ENCODE measurements around the gene GDF15. TPM values are rescaled to one million over a fixed set of nuclear protein-coding genes. Genes with fewer than 3 reads are reported as not detected.
"Not testable (repeated sequence)": the region's sequence is repeated elsewhere in the genome, so short reads cannot be mapped to it uniquely, and the experiment has no call there.

The GDF15 gene
- total RNA-seq, 1 donor from 2014 or later, result 0.51 TPM

DNA sequence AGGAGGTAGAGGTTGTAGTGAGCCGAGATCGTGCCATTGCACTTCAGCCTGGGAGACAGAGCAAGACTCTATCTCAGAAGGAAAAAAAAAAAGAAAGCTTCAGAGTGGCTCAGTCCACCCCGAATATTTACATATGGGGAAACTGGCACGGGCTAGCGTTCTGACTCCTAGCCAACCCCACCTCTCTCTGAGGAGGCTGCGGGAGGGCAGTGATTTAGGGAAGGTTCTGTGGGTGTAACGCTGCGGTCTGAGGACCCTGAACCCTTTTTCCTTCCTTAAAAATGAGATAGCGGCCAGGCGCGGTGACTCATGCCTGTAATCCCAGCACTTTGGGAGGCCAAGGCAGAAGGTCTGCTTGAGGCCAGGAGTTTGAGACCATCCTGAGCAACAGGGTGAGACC, 6.5 kb downstream of the GDF15 start:
- DNase-seq, result no peak

GRCh38 chr19:18392926-18393325, 7.0 kb downstream of the GDF15 start:
- DNase-seq, result no peak

GRCh38 chr19:18393836-18394235, 7.9 kb downstream of the GDF15 start:
- no peak for DNase-seq

DNA sequence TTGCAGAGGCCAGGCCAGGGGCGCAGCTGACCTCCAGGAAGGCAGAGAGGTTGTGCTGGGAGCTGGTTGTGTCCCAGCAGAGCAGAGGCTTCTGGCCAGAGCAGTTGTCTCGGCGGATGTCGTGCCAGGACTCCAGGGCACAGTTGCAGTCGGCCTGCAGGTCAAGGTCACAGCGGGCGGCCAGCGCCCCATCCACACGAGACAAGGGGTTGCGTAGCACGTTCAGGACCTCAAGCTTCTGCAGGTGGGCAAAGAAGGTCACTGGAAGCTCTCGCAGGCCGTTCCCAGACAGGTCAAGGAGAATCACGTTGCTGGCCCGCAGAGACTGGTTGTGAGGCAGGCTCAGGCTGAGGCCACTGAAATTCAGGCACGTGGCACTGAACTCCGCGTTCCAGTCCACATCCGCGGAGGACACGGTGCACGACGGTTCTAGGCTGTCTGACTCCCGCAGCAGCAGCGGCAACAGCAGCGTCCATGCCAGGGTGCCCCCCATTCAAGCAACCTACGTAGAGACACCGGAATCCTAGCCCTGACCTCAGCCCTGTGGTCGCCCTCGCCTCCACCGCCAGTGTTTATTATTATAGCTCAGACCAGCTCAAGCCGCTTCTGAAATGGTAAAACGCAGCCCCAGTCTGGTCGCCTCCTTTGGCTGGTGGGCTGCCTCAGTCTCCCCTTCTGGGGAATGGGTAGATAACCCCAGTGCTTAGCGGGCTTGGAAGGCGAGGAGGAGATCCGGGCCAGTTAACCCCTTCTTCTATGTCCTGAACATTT, 10.7 kb downstream of the GDF15 start:
- DNase-seq, result no peak

- DNase-seq, result no peak
Observed at GRCh38 chr19:18397242-18398202, 11.6 kb downstream of the GDF15 start, which contains the start of gene LRRC25. TSS of gene LRRC25 (minus strand) at chr19:18397622. CDS start at chr19:18396963, 659 bp downstream.

GRCh38 chr19:18399008-18399407, 13.1 kb downstream of the GDF15 start:
- no peak for DNase-seq

GRCh38 chr19:18401580-18402112, 15.7 kb downstream of the GDF15 start:
- DNase-seq, result peak; percentile 90

- not testable (repeated sequence) for DNase-seq
Observed at GRCh38 chr19:18402455-18403248, 16.7 kb downstream of the GDF15 start.

DNA sequence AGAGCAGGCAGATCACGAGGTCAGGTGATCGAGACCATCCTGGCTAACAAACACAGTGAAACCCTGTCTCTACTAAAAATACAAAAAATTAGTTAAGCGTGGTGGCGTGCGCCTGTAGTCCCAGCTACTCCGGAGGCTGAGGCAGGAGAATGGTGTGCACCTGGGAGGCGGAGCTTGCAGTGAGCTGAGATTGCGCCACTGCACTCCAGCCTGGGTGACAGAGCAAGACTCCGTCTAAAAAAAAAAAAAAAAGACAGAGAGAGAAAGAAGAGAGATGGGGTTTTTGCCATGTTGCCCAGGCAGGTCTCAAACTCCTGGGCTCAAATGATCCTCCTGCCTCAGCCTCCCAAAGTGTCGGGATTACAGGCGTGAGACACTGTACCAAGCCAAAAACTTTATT, 19.8 kb downstream of the GDF15 start:
- not testable (repeated sequence) for DNase-seq

- no peak for DNase-seq
Observed at GRCh38 chr19:18406749-18407148, 20.8 kb downstream of the GDF15 start.

- no peak for DNase-seq
Observed at GRCh38 chr19:18408053-18408476, 22.1 kb downstream of the GDF15 start.

DNA sequence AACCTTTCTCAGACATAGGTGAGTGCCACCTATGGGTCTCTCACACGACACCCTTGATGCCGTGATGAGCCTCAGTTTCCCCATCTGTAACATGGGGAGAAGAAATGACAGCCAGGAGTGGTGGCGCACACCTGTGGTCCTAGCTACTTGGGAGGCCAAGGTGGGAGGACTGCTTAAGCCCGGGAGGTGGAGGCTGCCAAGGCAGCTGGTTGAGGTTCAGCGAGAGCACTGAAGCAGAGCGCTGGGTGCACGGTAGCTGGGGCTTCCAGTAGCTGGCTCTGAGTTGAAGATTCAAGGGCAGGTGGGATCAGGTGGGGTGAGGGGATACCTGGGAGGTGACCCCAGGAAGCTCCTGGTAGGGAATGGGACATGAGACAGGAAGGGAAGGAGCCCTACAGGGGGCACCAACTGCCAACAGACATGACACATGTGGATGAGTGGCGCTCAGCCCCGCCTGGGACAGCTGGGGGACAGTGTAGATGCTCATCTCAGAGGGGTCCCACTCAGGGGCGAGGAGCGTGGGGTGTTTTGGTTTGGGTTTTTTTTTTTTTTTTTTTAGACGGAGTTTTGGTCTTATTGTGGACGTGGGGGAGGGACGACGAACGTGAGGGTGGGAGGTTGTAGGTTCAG, 26.8 kb downstream of the GDF15 start:
- DNase-seq, result no peak

DNA sequence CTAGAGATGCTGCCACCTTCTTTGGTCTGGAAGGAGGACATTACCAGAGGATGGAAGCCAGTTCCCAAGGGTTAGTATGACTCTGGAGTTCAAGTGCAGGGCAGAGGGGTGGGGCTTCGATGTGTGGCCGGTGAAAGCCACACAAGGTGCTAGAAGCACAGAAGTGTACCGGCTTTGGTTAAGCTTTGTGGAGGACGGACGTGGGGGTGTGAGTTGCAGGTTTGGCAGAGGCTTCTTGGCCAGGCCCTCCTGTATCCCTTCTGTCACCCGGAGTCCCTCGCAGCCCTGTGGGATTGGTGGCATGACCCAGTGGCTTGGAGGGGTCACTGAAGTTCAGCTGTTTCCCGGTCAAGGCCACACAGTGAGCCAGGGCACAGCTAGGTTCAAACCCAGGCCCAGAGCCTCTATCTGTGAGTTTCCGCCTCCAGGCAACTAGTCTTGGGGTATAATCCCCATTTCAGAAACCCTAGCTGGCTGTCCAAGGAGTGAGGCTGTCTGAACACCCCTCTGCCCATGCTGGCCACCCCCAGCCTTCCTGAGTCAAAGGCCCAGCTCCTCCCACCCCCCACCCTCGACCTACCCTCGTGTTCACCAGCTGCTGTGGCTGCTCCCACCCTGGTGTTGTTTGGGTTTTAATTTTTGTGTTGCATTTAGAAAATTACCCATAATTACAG, 28.7 kb downstream of the GDF15 start:
- peak; percentile 32 for DNase-seq

- peak; percentile 84 for DNase-seq
Observed at GRCh38 chr19:18415178-18415867, 29.4 kb downstream of the GDF15 start.

DNA sequence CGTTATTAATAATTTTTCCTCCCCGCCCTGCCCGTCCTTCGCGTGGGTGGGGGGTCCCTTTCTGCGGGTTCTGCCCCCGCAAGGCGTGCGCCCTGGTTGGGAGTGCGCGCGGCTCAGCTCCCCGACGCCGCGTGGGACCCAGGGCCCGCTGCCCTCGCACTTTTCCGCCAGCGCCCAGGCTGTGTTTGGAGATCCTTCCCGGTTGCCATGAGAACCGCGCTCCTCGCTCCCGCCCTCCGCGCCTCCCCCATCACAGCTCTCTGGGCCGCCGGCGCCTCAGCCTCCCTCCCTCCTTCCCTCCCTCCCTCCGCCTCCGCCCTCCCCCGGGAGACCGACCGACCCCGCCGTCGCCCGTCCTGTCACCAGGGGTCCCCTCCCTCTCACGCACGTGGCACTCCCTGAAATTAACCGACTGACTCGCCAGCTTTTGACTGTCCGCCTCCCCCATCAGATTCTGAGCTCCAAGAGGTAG, 30.9 kb downstream of the GDF15 start:
- DNase-seq, result peak; percentile 96

DNA sequence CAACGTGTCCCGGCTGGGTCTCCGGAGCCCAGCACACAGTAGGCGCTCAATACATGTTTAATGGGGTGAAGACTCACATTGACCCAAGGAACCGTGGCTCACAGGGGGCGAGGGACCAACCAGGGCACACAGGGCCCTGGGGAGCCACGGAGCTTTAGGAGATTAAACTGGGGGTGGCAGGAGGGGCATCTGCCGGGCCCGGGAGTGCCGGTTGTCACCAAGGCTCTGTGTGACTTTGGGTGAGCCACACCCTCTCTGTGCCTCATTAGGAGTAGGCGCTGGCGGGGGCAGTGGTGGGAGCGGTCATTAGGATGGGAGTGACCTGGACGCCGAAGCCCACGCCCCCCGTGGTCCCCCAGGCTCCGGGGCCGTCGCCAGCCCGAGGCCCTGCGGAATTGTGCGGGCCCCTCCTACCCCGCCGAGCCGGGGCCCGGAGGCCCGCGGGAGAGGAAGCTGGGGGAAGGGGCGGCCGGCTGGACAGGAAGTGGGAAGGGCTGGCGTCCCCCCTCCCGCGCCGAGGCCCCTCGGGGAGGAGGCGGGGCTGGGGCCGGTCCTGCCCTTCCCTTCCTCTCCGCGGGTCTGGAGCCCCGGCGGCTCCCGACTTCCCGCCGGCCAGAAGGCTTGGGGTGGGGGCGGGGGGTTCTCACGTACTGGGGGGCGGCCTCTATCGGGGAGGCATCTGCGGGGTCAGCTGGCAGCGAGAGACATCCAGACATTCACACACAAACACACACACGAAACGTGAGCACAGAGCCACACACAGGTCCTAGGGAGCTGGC, 31.5 kb downstream of the GDF15 start:
- peak; percentile 92 for DNase-seq

DNA sequence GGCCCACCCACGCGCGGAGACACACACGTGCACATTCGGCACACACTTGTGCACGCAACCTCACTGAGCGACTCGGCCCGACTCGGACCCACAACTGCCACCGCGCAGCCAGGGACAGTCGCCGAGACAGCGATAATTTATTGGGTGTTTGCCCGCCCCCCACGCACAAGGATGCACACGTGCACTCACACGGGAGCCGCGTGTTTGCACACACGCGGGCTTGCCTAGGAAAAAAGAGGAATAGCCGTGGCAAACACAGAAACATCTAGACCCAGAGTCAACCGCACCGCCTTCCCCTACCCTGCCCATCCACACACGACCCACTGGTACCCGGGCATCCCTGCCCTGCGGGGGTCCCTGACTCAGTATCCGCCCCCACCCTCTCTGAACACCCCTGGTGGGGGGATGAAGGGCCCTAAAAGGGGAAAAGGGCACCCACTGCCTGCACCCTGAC, 32.1 kb downstream of the GDF15 start:
- DNase-seq, result no peak

GRCh38 chr19:18418483-18419194, 32.7 kb downstream of the GDF15 start:
- DNase-seq, result no peak

All from tongue (tissue), 2 donors.